UCSD-AML1 (cell line): ENCODE data around the gene SPRING1.
A peak's percentile ranks its signal among the peaks of the same experiment; 100 is the strongest.

Source experiments
- DNase-seq: peaks from one replicate; lab custom pipeline; 2025; ENCODE audit not compliant: unreplicated experiment; lab: John Stamatoyannopoulos, UW

The SPRING1 gene

DNA sequence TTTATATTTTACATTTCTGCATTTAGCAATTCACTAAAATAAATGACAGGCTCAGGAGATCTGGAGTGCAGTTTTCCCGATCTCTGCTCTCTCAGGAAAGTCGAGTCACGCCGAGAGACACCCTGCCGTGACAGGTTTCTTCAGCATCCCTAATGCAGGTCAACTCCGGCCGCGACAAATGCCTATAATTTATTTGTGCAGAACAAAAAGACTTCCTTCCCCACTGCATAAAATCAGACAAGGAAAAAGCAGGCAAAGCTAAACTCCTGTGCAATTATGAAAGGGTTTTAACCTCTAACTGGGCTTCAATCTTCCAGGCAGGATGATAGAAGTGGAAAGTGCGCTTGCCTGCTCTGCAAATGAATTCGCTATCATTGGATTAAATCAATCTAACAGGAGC lies 28.1 kb downstream of the SPRING1 start:
- DNase-seq, result no peak

DNA sequence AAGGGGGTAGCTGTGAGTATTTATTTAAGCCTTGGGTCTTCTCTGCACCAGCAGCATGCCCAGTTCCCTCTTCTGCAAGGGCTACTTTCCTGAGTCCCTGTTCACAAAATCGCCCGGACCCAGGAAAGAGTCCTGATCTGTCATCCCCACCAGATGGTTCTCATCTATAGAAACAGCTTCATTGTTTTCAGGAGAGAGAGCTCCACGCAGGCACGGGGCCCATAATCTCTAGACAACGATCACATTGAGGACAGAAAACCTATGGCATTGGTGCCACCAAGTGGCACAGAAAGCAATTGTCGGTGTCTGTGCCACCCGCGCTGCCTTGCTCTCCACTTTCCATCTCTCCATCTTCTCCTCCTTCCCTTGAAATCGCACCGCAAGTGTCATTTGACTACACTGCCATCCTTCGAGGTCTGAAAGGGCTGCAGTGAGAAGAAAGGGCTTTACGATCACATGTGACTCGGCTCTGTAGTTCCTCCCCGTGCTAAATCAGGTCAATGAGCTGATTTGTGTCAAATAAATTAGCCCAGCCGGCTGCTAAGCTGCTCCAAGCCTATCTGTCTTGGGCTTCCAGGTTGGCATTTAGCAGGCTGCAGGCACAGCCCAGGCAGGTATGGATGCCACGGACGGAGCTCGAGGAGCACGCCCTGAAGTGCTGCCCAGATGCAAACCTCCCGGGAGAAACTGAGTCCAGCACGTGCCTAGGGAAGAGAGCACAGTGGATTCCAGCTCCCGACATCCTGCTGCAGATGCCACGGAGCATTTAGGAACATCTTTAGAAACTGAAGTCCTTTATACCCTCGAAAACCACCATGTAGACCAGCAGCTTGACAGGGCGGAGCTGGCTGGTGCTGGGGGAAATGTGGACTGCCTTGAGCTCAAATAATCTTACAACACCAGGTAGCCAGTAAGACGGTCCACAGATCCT lies 28.8 kb downstream of the SPRING1 start:
- peak; percentile 52 for DNase-seq

DNA sequence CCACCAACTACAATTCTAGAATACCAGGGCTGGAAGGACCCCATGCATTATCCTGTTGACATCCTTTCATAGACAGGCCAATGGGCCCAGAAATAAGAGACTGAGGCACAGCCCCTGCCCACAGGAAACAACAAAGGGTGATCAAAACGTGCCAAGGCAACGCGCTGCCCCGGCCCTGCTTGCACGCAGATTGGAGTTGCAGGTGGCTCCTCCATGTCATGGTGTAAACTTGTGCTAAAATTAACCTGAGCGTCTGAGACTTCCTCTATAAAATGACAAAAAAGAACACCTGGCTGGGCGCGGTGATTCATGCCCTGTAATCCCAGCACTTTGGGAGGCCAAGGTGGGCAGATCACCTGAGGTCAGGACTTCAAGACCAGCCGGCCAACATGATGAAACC lies 30.1 kb downstream of the SPRING1 start:
- DNase-seq, result no peak

DNA sequence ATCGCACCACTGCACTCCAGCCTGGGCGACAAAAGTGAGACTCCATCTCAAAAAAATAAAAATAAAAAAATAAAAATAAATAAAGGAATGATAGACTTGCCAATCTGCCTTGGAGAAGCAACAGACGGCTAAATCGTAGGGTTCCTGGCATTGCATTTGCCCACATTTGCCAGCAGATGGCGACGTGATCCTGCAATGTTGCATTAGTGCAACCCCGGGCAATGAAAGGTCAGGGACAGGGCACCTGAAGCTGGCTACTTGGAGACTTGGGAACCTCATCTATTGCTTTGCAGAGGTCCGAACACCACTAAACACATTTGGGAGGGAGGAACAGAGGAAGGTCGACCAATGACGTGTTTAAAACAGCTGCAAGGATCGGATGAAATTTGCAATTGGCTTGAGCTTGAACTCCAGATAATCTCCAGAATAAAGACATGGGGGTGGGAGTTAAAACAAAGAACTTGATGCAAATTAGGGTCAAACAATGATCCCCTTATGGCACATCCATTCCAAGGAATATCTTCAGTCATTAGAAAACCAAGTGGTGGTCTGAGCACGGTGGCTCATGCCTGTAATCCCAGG lies 34.6 kb downstream of the SPRING1 start:
- DNase-seq, result peak; percentile 46

DNA sequence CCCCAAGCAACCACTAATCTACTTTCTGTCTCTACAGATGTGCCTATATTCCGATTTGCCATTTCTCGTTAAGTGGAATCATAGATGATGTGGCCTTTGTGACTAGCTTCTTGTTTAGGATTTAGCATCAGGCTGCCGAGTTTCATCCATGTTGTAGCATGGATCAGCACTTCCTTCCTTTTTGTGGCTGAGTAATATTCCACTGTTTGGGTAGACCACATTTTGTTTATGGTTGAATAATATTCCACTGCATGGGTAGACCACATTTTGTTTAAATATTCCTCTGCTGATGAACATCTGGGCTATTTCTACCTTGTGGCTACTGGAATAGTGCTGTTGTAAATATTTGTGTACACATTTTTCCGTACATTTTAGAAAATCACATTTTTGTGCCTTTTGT lies 36.4 kb downstream of the SPRING1 start:
- no peak for DNase-seq

DNA sequence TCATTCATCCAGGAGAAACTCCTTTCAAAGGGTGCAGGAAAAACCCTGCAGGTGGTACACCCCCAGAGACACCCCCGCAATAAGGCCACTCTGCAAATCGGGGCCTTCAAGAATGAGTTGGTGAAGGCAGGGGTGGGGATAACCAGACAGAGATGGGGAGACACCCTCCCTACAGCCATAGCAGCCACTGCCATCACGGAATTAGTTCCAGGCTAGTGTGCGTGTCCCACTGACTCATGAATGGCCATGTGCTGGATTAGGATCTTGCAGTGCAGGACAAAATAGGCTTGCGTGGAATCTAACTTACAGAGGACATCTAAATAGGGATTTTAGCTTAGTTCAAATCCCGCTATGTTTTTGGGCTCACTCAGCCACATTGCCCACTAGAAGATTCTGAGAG lies 37.8 kb downstream of the SPRING1 start:
- no peak for DNase-seq

DNA sequence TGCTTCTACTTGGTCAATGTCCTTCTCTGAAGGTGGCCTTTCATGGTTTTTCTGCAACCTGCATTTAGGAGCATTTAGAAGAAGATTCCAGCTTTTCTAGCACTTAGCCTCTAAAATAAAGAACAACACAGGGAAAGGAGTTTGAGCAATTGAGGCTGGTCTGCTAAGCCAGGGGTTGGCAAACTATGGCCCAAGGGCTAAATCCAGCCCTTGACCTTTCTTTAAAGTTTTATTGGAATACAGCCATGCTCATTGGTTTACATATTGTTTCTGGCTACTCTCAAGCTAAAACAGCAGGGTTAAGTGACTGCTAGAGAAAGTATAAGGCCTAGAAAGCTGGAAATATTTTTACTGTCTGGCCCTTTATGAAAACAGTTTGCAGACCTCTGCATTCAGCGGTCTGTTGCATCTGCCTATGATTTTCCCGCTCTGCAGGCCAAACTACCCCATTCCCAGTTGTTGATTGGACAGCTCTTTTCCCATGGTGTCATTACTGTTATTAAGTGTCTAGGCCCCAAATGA lies 39.3 kb downstream of the SPRING1 start:
- DNase-seq, result no peak

DNA sequence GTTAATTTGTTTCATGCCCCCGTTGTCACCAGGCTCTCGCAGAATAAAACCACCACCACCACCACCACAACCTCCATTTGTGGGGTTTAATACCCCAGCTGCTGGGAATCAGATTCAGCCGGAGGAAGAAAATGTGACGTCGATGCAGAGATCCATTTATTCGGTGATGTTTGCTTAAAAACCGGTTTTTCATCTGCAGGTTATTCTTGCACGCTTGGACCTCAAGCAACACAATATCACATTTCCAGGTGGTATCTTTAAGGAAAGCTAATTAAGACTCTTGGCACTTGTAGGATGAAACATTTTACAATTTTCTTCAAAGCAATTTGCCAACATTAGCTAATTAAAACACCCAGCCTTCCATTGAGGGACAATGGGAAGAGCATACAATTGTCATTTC lies 39.8 kb downstream of the SPRING1 start:
- no peak for DNase-seq

DNA sequence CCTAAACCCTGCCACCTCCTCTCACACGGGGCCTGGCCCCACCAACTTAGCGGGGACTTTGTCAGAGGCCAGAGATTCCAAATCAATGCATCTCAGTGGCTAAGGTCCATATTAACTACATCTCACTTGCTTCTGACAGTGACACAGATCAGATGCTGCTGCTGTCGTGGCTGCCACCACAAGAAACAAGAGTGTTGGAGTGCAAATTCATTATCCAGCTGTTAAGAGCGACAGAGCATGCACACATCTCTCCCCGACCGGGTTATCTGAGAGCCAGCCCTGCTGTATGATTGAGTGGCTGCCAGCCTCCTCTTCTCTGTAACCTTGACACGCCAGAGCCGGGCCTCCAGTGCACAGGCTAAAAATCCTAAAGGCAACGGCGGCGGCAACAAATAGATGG lies 40.2 kb downstream of the SPRING1 start:
- DNase-seq, result no peak

DNA sequence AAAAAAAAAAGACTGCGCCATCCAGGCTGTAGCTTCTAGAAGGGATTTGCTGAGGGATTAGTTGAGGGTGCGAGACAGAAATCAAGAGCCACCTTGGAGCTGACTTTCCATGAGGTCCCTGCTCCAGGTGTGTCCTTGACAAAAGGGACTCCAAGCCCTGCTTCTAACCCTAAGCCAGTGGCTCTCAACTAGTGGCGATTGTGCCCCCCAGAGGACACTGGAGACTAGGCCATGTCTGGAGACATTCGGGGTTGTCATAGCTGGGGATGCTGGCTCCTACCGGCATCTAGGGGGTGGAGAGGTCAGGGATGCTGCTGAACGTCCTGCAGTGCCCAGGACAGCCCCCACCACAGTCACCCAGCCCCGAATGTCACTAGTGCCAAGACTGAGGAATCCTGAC lies 40.6 kb downstream of the SPRING1 start:
- DNase-seq, result peak; percentile 59

DNA sequence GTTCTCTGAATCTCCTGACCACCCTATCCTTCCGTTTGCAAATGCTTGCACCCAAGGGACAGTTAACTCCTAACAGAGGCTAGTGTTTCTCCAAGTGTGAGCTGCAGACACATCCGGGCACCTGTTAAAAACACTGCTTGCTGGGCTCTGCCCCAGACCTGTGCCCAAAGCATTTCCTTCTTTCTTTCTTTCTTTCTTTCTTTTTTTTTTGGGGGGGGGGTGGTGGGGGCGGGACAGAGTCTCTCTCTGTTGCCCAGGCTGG lies 42.5 kb downstream of the SPRING1 start:
- DNase-seq, result no peak

DNA sequence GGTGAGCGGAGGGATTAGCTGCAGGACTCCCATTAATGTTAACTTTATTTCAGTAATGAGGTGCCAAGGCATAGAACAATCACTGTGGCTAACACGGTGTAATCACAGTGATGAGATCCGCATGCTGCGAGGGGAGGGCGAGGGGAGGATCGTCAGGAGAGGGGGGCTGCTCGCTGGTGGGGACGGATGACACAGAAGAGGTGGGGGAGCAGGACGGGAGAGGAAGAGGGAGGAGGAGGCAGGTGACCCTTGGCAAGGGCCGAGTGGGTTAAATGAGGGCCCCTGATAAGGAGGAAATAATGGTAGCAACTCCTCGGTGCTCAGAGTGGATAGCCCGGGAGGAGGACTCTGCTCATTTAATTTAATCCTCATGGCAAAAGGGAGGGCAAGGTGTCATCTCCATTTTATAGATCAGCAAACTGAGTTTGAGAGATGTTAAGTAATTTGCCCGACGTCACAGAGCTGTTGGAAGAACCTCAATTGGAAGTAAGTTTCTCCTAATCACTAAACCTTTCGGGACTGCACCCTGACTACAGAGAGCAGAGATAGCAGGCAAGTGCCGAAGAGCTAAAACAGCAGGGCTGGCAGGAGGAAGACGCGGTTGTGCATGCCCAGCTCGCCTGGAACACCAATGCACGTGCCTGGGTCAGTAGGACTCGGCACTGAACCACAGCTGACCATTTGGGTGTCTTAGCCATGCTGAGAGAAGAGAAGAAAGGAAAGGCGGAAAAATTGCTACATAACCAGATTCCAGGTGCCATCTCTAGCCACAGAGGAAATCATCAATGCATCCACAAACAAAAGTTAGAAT lies 43.0 kb downstream of the SPRING1 start:
- DNase-seq, result no peak

DNA sequence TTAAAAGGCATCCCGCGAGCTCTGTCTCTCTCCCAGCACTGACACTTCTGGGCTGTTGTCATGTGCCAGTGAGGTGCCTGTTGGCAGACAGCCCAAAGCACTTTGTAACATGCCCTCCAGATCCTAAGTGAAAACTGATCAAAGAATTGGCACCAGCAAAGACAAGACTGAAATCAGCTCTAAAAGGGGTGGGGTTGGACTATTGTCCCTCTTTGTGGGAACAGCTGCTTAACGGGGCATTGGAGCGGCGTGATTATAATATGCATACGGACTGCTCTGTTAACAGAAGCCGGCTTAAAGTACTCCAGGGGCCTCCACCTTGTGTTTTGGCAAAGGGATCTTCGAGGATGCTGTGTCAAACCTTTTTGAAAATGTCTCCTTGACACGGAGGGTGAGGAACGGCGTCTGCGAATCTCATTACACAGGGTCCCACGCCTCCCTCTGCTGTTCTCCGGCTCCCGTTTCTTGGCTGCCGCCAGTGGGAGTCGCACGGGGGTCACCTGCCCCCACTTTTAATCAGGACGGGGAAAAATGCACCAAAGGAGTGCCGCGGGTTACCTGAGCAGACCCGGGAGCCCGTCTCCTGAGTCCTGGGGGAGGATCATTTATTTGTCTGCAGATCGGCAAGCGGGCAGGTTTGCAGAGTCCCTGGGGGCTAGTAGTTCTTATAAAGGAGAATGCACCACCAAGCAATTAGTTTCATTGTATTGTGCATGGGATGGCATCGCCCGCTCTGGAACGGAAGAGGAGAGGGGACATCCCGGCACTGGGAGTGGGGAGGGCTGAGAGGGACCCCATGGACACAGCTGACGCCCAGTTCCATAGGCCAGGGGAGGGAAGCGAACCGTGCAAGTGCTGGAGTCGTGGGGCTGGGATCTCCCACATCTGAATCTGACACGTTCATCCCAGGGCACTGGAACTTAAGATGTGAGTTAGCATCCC lies 44.3 kb downstream of the SPRING1 start:
- no peak for DNase-seq

DNA sequence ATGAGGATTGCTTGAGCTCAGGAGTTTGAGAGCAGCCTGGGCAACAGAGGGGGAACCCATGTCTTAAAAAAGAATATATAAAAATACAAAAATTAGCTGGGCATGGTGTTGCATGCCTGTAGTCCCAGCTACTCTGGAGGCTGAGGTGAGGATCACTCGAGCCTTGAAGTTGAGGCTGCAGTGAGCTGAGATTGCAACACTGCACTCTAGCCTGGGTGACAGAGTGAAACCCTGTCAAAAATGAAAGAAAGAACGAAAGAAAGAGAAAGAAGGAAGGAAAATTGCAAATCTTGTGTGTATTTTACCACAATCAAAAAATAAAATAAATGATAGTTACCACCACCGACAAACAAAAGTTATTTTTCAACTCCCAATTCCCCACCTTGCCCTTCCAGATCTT lies 45.3 kb downstream of the SPRING1 start:
- no peak for DNase-seq

DNA sequence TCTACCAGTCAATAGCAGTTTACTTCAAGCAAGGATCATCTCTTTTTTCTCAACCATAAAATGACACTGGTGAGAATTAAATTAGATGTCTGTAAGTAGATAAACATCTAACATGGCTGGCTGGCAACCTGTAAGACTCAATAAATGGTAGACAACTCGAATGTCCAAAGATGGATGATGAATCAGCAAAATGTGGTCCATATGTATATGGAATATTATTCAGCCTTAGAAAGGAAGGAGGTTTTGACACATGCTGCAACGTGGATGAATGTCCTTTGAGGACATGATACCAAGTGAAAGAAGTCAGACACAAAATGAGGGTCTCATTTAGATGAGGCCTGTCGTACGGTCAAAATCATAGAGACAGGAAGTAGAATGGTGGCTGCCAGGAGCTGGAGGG lies 46.2 kb downstream of the SPRING1 start:
- no peak for DNase-seq

DNA sequence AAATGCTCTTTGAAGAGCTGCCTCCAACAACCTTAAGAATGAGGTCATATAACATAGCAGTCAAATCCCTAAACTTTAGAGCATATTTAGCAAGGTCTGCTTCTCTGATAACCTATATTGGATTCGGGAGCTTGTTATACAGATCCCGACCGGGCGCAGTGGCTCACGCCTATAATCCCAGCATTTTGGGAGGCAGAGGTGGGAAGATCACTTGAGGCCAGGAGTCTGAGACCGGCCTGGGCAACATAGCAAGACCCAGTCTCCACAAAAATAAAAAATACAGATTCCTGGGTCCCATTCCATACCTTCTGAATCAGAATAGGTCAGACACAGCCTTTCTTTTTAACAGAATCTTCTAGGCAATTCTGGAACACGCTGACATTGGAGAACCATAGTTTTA lies 46.7 kb downstream of the SPRING1 start:
- DNase-seq, result no peak

DNA sequence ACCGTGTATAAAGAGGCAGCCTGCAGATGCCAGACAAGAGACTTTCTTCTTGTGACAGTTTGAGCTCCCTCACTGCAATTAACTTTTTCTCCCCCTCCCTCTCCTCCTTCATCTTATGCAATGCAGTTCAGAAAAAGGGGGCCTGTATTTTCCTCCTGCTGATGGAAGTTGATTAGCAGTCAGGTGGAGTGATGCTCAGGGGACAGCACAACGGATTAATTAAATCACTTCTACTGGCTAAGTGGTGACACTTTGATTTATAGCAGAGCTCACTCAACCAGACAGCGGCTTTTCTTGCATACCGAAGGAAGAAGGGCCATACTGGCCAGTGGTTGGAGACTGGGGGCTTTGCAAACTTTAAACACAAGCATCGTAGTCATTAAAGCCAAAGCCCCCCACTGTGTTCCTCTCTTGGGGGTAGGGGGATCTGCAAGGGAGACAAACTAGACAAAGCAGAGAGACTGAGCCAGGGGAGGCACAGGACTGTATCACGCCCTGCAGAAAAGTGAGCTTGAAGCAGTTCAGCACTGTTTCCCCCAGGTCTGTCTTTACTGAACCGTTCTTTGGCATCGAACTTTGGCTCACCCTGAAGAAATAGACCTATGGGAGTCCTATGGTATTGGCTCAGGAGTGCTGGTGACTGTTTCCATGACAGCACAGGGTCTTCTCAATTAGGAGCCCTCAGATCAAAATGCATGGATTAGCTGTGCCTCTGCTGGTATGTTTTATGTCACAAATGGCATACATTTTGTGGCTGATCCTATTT lies 47.7 kb downstream of the SPRING1 start:
- no peak for DNase-seq

DNA sequence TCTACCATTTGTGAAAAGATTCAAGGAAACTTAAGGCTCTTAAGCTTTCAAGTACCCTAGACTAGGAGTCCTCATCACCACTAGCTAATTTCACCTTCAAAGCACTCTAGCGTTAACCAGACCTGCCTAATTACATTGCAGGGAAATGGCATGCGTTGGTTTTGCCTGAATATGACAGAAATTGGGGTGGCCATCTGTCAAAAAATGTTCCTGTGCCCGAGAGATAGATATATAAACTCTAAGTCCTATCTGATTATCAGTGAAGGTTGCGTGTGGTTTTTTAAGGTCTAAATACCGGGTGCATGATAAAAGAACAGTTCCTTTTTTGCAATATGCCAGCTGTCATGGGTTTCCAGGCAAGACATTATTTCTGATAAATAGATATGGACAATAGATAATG lies 48.3 kb downstream of the SPRING1 start:
- DNase-seq, result no peak
